ENCODE measurements around the gene S100A2.
"Not testable (repeated sequence)": the region's sequence is repeated elsewhere in the genome, so short reads cannot be mapped to it uniquely, and the experiment has no call there.

The S100A2 gene

GRCh38 chr1:153588033-153588432 is 22.4 kb upstream of the S100A2 start:
- not testable (repeated sequence) for DNase-seq

- DNase-seq: no peak
Measured at GRCh38 chr1:153587314-153587713, 21.7 kb upstream of the S100A2 start.

GRCh38 chr1:153586347-153586746 is 20.7 kb upstream of the S100A2 start:
- no peak for DNase-seq

- DNase-seq: no peak
Measured at GRCh38 chr1:153585006-153585405, 19.4 kb upstream of the S100A2 start.

GRCh38 chr1:153583976-153584375 is 18.3 kb upstream of the S100A2 start:
- DNase-seq: no peak

GRCh38 chr1:153583514-153583913 is 17.9 kb upstream of the S100A2 start:
- not testable (repeated sequence) for DNase-seq

- not testable (repeated sequence) for DNase-seq
Measured at GRCh38 chr1:153582836-153583235, 17.2 kb upstream of the S100A2 start.

GRCh38 chr1:153578936-153579335 is 13.3 kb upstream of the S100A2 start:
- DNase-seq: no peak

GRCh38 chr1:153578490-153578889 is 12.8 kb upstream of the S100A2 start:
- no peak for DNase-seq

GRCh38 chr1:153577624-153578051 is 12.0 kb upstream of the S100A2 start:
- DNase-seq: no peak

GRCh38 chr1:153577138-153577537 is 11.5 kb upstream of the S100A2 start:
- no peak for DNase-seq

- DNase-seq: not testable (repeated sequence)
Measured at GRCh38 chr1:153575497-153575896, 9.9 kb upstream of the S100A2 start.

GRCh38 chr1:153575081-153575491 is 9.4 kb upstream of the S100A2 start:
- not testable (repeated sequence) for DNase-seq

GRCh38 chr1:153573351-153573750 is 7.7 kb upstream of the S100A2 start:
- no peak for DNase-seq

- peak; percentile 61 for DNase-seq
Measured at GRCh38 chr1:153572569-153573015, 6.9 kb upstream of the S100A2 start.

- DNase-seq: no peak
Measured at GRCh38 chr1:153571706-153572105, 6.1 kb upstream of the S100A2 start.

GRCh38 chr1:153570874-153571273 is 5.2 kb upstream of the S100A2 start:
- DNase-seq: no peak

- DNase-seq: no peak
Measured at GRCh38 chr1:153569465-153569864, 3.8 kb upstream of the S100A2 start.

- DNase-seq: peak; percentile 85
Measured at GRCh38 chr1:153568367-153569099, 2.9 kb upstream of the S100A2 start.

- no peak for DNase-seq
Measured at GRCh38 chr1:153567621-153568366, 2.1 kb upstream of the S100A2 start.

GRCh38 chr1:153566414-153567371 is 1.0 kb upstream of the S100A2 start:
- DNase-seq: peak; percentile 82

- no peak for DNase-seq
Measured at GRCh38 chr1:153563991-153564390, 1.7 kb downstream of the S100A2 start.

- no peak for DNase-seq
Measured at GRCh38 chr1:153563483-153563901, 2.2 kb downstream of the S100A2 start.
